Measurements from ENCODE around the gene SCGB3A2.

DNA sequence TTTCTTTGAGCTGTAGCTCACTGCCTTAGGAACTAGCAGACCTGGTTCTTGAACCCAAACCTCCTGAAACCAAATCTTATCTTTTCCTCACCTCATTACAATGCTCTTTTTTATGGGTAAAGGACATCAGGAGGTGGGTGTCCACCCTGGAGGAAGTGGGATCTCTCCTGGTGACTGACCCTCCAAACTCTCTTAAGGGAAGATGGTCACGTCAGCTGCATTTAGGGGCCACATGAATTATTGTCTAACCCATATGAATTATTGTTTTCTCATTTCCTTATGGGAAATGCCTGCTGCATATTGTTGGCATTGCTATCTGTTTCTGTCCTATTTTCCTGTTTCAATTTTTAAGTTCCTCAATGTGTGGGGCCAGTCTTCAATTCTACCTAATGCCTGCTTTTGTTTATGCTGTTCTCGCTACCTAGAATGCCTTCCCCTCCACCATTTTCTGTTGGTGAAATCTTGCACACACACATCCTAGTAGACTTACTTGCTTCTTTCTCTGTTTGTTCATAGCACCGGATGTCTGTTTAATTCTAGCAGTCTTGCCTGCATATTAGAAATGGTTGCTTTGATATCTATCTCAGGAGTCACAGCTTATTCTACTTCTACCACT is 25.0 kb upstream of the SCGB3A2 start:
- TF ChIP-seq EZH2 (IDR thresholded peaks at IDR 0.05; ENCODE audit: insufficient read depth, poor library complexity, severe bottlenecking) (no peak), EZH2phosphoT487 (IDR thresholded peaks at IDR 0.05; ENCODE audit: insufficient read depth, low read depth) (no peak)

Measured in GM23248 (cell line).